GM10248 (cell line): Measurements from ENCODE around the gene USP34.

Experiments used
- CTCF ChIA-PET: fragments of 300-600 bp; sonication (Branson Sonifier 250); formaldehyde crosslinking; extraction: SDS; loops from one replicate; lab custom pipeline; 2021; ENCODE audit warnings: antibody characterized with exemption; lab: Yijun Ruan, JAX
- POLR2A ChIA-PET: fragments of 350-650 bp; sonication (Branson Sonifier 250); formaldehyde crosslinking; extraction: SDS; loops from one replicate; lab custom pipeline; 2020; ENCODE audit warnings: antibody characterized with exemption; lab: Yijun Ruan, JAX
- DNase-seq: peaks from one replicate; pipeline ENCODE4 v3.0.0; 2012; ENCODE audit errors: extremely low spot score
- CTCF ChIP-seq: IDR thresholded peaks from 2 replicates; pipeline ENCODE4 v1.5.1; 2012; ENCODE audit warnings: mild to moderate bottlenecking, low read depth; ENCODE audit errors: extremely low read depth, missing control alignments, control extremely low read depth

USP34 gene

GRCh38 chr2:61222567-61222966 is 248.3 kb downstream of the USP34 start:
- DNase-seq, result no peak
- POLR2A ChIA-PET, result no interaction called here
- CTCF ChIA-PET, result interaction anchor here (1.1 to 1.6 kb wide), 2 partner anchors 11 to 12 kb away, joined by 3 to 6 read pairs; no protein-coding TSS in a partner anchor
- TF ChIP-seq CTCF, result no peak

- CTCF ChIA-PET, result interaction anchor here (1.1 to 1.7 kb wide), 3 partner anchors 10 to 34 kb away, joined by 3 to 6 read pairs (median 5); no protein-coding TSS in a partner anchor
- no peak for DNase-seq
Measured at GRCh38 chr2:61221819-61222218, 249.1 kb downstream of the USP34 start.

GRCh38 chr2:61220768-61221167 is 250.1 kb downstream of the USP34 start:
- no peak for DNase-seq
- TF ChIP-seq CTCF, result no peak
- CTCF ChIA-PET, result interaction anchor here (1.0 to 1.7 kb wide), 7 partner anchors 9 to 206 kb away, joined by 3 to 6 read pairs (median 4); no protein-coding TSS in a partner anchor
- POLR2A ChIA-PET, result no interaction called here

More at GRCh38 chr2:61221819-61222218, 249.1 kb downstream of the USP34 start:
- POLR2A ChIA-PET, result no interaction called here
- TF ChIP-seq CTCF, result no peak

- no peak for TF ChIP-seq CTCF
- ChIA-PET POLR2A (no interaction called here), CTCF (interaction anchor here (1.1 to 1.5 kb wide), 2 partner anchors 17 to 45 kb away, joined by 3 read pairs; no protein-coding TSS in a partner anchor)
- no peak for DNase-seq
Measured at GRCh38 chr2:61218817-61219170, 252.1 kb downstream of the USP34 start.

GRCh38 chr2:61218076-61218816 is 252.6 kb downstream of the USP34 start:
- ChIA-PET POLR2A (no interaction called here), CTCF (interaction anchor here (1.1 to 1.5 kb wide), 2 partner anchors 17 to 46 kb away, joined by 3 read pairs; no protein-coding TSS in a partner anchor)
- TF ChIP-seq CTCF, result no peak
- no peak for DNase-seq

- POLR2A ChIA-PET, result no interaction called here
- CTCF ChIA-PET, result interaction anchor here (0.8 to 1.2 kb wide), 3 partner anchors 9 to 44 kb away, joined by 3 to 4 read pairs (median 3); no protein-coding TSS in a partner anchor
- TF ChIP-seq CTCF, result no peak
Measured at GRCh38 chr2:61214171-61214570, 256.7 kb downstream of the USP34 start.

More at GRCh38 chr2:61214171-61214570, 256.7 kb downstream of the USP34 start:
- DNase-seq, result no peak
